Astrocyte of the cerebellum (primary cell): ENCODE data around the gene STX8.

Source experiments
- DNase-seq: peaks from one replicate; pipeline ENCODE4 v3.0.0-alpha.2; 2011; ENCODE audit warnings: low read depth
- H3K4me3 ChIP-seq: 2 replicates; pipeline ENCODE4 v1.5.1; 2011; ENCODE audit warnings: mild to moderate bottlenecking, low read depth, low read length, moderate library complexity
- CTCF ChIP-seq: IDR thresholded peaks from 2 replicates; pipeline ENCODE4 v1.5.1; 2012; ENCODE audit warnings: low read length, low read depth, moderate library complexity, mild to moderate bottlenecking; ENCODE audit errors: missing control alignments
- in situ Hi-C: cut with HindIII; loops from 2 replicates; pipeline ENCODE4 v1.10.0; 2017; ENCODE audit warnings: low sequenced_read_pairs

The STX8 gene

GRCh38 chr17:9225305-9226101, 350.1 kb downstream of the STX8 start:
- no peak for DNase-seq
- in situ Hi-C loops, result no loop called here
- H3K4me3 ChIP-seq, result no peak overlapping the region
- TF ChIP-seq CTCF, result no peak

GRCh38 chr17:9224485-9224884, 351.1 kb downstream of the STX8 start:
- DNase-seq, result no peak
- no peak for TF ChIP-seq CTCF
- in situ Hi-C loops, result no loop called here
- H3K4me3 ChIP-seq, result no peak overlapping the region

- no peak for TF ChIP-seq CTCF
- in situ Hi-C loops, result no loop called here
- H3K4me3 ChIP-seq, result no peak overlapping the region
- no peak for DNase-seq
Observed at GRCh38 chr17:9223531-9223930, 352.1 kb downstream of the STX8 start.

GRCh38 chr17:9221922-9222180, 353.8 kb downstream of the STX8 start:
- DNase-seq, result no peak
- H3K4me3 ChIP-seq, result no peak overlapping the region
- TF ChIP-seq CTCF, result no peak
- in situ Hi-C loops, result no loop called here

GRCh38 chr17:9221147-9221921, 354.3 kb downstream of the STX8 start:
- no peak for TF ChIP-seq CTCF
- H3K4me3 ChIP-seq, result no peak overlapping the region
- in situ Hi-C loops, result no loop called here
- DNase-seq, result no peak

GRCh38 chr17:9220398-9221146, 355.0 kb downstream of the STX8 start:
- no peak for TF ChIP-seq CTCF
- no peak for DNase-seq
- in situ Hi-C loops, result no loop called here
- H3K4me3 ChIP-seq, result no peak overlapping the region
